Muscle of leg (tissue), 11 donors: ENCODE results near the gene SLC39A8. TPM values are rescaled to one million over a fixed set of nuclear protein-coding genes. Genes with fewer than 3 reads are reported as not detected.
A peak's percentile ranks its signal among the peaks of the same experiment; 100 is the strongest.

ENCODE experiments used
- DNase-seq: peaks from one replicate; pipeline ENCODE4 v3.0.0; 2013
- H3K27ac ChIP-seq: one replicate; pipeline ENCODE4 v1.5.1; 2013; ENCODE audit warnings: mild to moderate bottlenecking, low read length, control low read depth
- H3K27me3 ChIP-seq: one replicate; pipeline ENCODE4 v1.6.1; 2013; ENCODE audit warnings: low read length; ENCODE audit not compliant: control insufficient read depth, insufficient read depth
- H3K36me3 ChIP-seq: one replicate; pipeline ENCODE4 v1.6.1; 2013; ENCODE audit warnings: low read length; ENCODE audit not compliant: control insufficient read depth, insufficient read depth
- H3K4me1 ChIP-seq: one replicate; pipeline ENCODE4 v1.6.1; 2013; ENCODE audit warnings: low read length; ENCODE audit not compliant: control insufficient read depth, insufficient read depth
- H3K4me3 ChIP-seq: one replicate; pipeline ENCODE4 v1.5.1; 2013; ENCODE audit warnings: low read length, control low read depth
- H3K9me3 ChIP-seq: replicated peaks from 2 replicates; pipeline ENCODE4 v1.6.1; 2013; ENCODE audit warnings: low read depth, low read length; ENCODE audit not compliant: control insufficient read depth
- WGBS: methylation state at CpG from one replicate; pipeline ENCODE4 v1.1.5; 2013; ENCODE audit warnings: missing lambda C conversion rate; ENCODE audit not compliant: insufficient coverage; 5-methylcytosine and 5-hydroxymethylcytosine counted together
- polyA plus RNA-seq, 8 donors: library from polyadenylated mRNA; unstranded; fragments of 120-200 nt; gene quantifications; one replicate each; pipeline versions ENCODE4 v1.2.1 to v1.2.3, GENCODE V29; 2013; ENCODE audit warnings: inconsistent platforms in 1 of 8, low replicate concordance in 1 of 8; ENCODE audit not compliant: insufficient read length in 8 of 8, insufficient read depth in 1 of 8
- total RNA-seq: library from RNA; stranded (reverse); fragments of 120-200 nt; gene quantifications from one replicate; pipeline ENCODE4 v1.2.4, GENCODE V29; 2013

The SLC39A8 gene
- total and polyA plus RNA-seq, 9 donors: 2.1 to 4.8 (median 3.5) TPM

DNA sequence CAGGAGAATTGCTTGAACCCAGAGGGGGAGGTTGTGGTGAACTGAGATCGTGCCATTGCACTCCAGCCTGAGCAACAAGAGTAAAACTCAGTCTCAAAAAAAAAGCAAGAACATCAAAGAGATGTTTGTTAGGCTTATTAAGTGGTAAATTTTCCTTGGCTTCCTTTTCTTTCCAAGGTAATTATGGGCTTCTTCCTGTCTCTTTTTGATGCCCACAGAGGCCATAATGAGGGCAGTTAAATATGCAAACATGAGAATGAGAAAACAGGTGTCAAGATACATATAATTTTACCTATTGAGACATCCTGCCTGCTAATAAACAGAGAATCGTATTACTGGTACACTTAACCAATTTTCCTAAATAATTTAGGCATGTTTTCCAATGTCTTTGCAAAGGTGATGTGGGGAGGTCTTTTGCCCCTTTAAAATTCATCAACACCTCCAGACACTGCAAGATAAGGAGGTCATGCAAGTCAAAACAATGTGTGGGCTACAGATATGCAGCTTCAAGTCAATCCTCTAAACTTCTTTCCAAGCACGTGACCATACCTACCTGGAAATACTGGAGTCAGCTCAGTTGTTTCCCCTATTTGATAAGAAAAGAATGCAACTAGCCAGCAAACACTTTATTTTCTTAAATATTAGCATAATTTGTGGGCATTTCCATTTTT lies 2.7 kb downstream of the SLC39A8 start:
- peaks cover 7% of the 10 kb centered on the region for H3K27me3 ChIP-seq
- H3K9me3 ChIP-seq: no peaks in the 10 kb centered on the region
- H3K4me1 ChIP-seq: peaks cover 7% of the 10 kb centered on the region
- no peak overlapping the region for H3K27ac ChIP-seq
- H3K4me3 ChIP-seq: no peak overlapping the region
- WGBS: no CpG with 5 or more reads among the region's 3 CpGs
- no peaks in the 10 kb centered on the region for H3K36me3 ChIP-seq
- no peak for DNase-seq

DNA sequence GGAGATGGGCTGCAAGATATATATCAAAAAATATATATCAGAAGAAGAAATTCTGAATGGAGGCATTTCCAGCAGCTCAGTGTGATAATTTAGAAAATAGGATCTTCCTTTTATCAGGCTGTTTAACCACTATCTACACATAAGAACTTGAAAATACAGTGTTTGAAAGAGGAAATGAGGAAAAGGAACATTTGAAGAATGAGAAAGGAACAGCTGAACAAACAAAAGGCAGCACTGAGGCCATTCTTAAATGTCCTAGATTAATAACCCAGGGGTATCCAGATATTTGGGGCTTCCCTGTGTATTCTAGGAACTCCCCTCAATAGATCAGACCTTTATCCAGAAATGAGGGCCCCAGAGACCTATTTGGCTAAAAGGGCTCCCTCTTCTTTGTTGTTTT lies 4.1 kb downstream of the SLC39A8 start:
- Histone ChIP-seq H3K9me3 (no peaks in the 10 kb centered on the region), H3K36me3 (no peaks in the 10 kb centered on the region), H3K27me3 (peaks cover 7% of the 10 kb centered on the region), H3K4me1 (peaks cover 7% of the 10 kb centered on the region), H3K4me3 (no peak overlapping the region), H3K27ac (no peak overlapping the region)
- peak; percentile 9 for DNase-seq

DNA sequence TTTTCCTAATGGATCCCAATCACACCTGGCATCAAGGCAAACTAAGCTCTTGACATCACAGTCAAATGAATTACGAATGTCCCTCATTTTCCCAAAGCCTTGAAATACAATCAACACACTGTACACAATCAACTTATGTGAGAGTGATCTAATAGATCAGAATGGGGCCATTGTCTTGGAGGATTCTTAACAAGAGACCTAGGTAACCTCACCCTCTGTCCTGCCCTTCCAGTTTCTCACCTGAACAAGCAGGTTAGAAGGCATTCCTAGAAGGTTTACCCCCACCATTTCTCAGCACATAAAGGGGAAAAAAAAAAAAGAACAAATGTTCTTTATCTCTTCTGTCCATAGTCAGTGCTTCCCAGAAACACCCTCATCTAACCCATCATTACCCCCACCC lies 6.3 kb downstream of the SLC39A8 start:
- WGBS: no CpG with 5 or more reads among the region's 1 CpG
- H3K4me3 ChIP-seq: no peak overlapping the region
- no peaks in the 10 kb centered on the region for H3K9me3 ChIP-seq
- peaks cover 4% of the 10 kb centered on the region for H3K4me1 ChIP-seq
- H3K36me3 ChIP-seq: no peaks in the 10 kb centered on the region
- DNase-seq: no peak
- H3K27me3 ChIP-seq: peaks cover 4% of the 10 kb centered on the region
- H3K27ac ChIP-seq: no peak overlapping the region

- no peaks in the 10 kb centered on the region for H3K36me3 ChIP-seq
- H3K9me3 ChIP-seq: no peaks in the 10 kb centered on the region
- no peak for DNase-seq
- WGBS: 80% methylated on average over 1 of the region's 8 CpGs
- no peaks in the 10 kb centered on the region for H3K4me1 ChIP-seq
- H3K27me3 ChIP-seq: no peaks in the 10 kb centered on the region
- H3K4me3 ChIP-seq: no peak overlapping the region
- no peak overlapping the region for H3K27ac ChIP-seq
Measured at GRCh38 chr4:102338405-102338804, 6.9 kb downstream of the SLC39A8 start.

- DNase-seq: no peak
- no CpG with 5 or more reads among the region's 2 CpGs for WGBS
- Histone ChIP-seq H3K27me3 (no peaks in the 10 kb centered on the region), H3K9me3 (no peaks in the 10 kb centered on the region), H3K27ac (no peak overlapping the region), H3K36me3 (no peaks in the 10 kb centered on the region), H3K4me3 (no peak overlapping the region), H3K4me1 (no peaks in the 10 kb centered on the region)
Measured at GRCh38 chr4:102335616-102336015, 9.7 kb downstream of the SLC39A8 start.

- Histone ChIP-seq H3K9me3 (no peaks in the 10 kb centered on the region), H3K4me3 (no peak overlapping the region), H3K27ac (no peak overlapping the region), H3K4me1 (no peaks in the 10 kb centered on the region), H3K27me3 (no peaks in the 10 kb centered on the region), H3K36me3 (no peaks in the 10 kb centered on the region)
- WGBS: 80% methylated on average over 1 of the region's 2 CpGs
- no peak for DNase-seq
Measured at GRCh38 chr4:102334624-102335023, 10.7 kb downstream of the SLC39A8 start.

GRCh38 chr4:102333787-102334186 lies 11.5 kb downstream of the SLC39A8 start:
- Histone ChIP-seq H3K4me3 (no peak overlapping the region), H3K36me3 (no peaks in the 10 kb centered on the region), H3K27ac (no peak overlapping the region), H3K27me3 (no peaks in the 10 kb centered on the region), H3K9me3 (no peaks in the 10 kb centered on the region), H3K4me1 (no peaks in the 10 kb centered on the region)
- no peak for DNase-seq
- no CpG with 5 or more reads among the region's 3 CpGs for WGBS

DNA sequence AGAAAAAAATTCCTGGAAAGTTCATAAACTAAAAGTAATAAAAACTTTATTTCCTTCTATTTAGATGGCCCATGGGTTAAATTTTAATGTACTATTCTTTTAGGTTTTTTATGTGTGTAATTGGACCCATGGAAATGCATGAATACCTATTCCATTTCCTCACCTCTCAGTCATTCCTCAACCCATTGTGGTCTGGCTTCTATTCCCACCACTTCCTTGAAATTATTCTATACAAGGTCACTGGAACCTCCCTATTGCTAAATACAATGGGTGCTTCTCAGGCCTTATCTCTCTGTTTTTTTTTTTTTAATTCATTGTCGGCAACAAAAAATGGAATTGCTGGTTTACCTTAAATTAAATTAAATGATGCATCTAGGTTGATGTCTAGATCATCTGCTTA lies 17.2 kb downstream of the SLC39A8 start:
- no peak overlapping the region for H3K4me3 ChIP-seq
- H3K27ac ChIP-seq: no peak overlapping the region
- H3K9me3 ChIP-seq: no peaks in the 10 kb centered on the region
- no peaks in the 10 kb centered on the region for H3K36me3 ChIP-seq
- no CpG with 5 or more reads among the region's 1 CpG for WGBS
- H3K27me3 ChIP-seq: no peaks in the 10 kb centered on the region
- DNase-seq: no peak
- H3K4me1 ChIP-seq: no peaks in the 10 kb centered on the region

GRCh38 chr4:102326951-102327350 lies 18.3 kb downstream of the SLC39A8 start:
- no peak for DNase-seq
- Histone ChIP-seq H3K4me1 (no peaks in the 10 kb centered on the region), H3K4me3 (no peak overlapping the region), H3K9me3 (no peaks in the 10 kb centered on the region), H3K36me3 (no peaks in the 10 kb centered on the region), H3K27ac (no peak overlapping the region), H3K27me3 (no peaks in the 10 kb centered on the region)
- WGBS: 100% methylated on average over 1 of the region's 3 CpGs

DNA sequence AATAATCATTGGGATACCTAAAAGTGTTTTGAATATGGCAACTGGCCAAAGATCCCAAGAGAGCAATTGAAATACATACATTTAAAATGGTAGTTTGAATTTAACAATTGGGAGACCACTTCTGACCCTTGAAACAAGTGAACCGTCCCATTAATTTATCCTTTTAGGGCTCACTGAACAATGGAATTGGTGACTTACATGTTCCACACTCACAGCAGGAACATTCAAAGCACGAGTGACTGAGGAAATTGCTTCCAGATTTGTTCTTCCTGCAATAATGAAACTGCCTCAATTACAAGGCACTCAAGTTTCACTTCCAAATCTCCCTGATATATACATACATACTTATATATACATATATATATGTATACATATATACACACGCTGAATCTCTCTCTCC lies 20.6 kb downstream of the SLC39A8 start:
- no peaks in the 10 kb centered on the region for H3K27me3 ChIP-seq
- H3K4me3 ChIP-seq: no peak overlapping the region
- H3K27ac ChIP-seq: no peak overlapping the region
- no peaks in the 10 kb centered on the region for H3K9me3 ChIP-seq
- DNase-seq: peak; percentile 77
- no CpG with 5 or more reads among the region's 3 CpGs for WGBS
- no peaks in the 10 kb centered on the region for H3K4me1 ChIP-seq
- no peaks in the 10 kb centered on the region for H3K36me3 ChIP-seq

DNA sequence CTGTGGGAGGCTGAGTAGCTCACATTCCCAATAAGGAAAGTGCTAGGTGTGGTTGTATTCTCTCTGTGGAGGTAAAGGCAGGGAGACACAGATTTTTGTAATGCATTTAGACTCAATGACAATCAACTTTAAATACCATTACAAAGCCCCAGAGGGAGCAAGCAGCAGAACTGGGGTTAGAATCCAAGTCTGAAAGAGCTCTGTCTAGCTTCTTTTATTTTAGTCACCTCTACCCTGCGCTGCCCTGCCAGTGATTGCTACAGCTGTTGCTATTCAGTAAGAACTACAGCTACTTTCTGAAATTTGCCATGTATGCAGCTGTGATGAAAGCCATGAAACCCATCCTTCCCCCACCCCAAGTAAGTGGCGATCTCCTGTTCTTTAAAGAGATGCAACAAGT lies 22.5 kb downstream of the SLC39A8 start:
- DNase-seq: no peak
- H3K36me3 ChIP-seq: no peaks in the 10 kb centered on the region
- no peaks in the 10 kb centered on the region for H3K9me3 ChIP-seq
- no peak overlapping the region for H3K27ac ChIP-seq
- H3K4me3 ChIP-seq: no peak overlapping the region
- no peaks in the 10 kb centered on the region for H3K4me1 ChIP-seq
- no peaks in the 10 kb centered on the region for H3K27me3 ChIP-seq
- WGBS: no CpG with 5 or more reads among the region's 2 CpGs
